Measurements from ENCODE around the gene SIRPG.

The SIRPG gene

GRCh38 chr20:1633535-1633934, 24.0 kb downstream of the SIRPG start:
- no peak overlapping the region for H3K27ac ChIP-seq (ENCODE audit: low read length)
- H3K27me3 ChIP-seq (ENCODE audit: low read depth, low read length): no peaks in the 10 kb centered on the region
- no peaks in the 10 kb centered on the region for H3K4me1 ChIP-seq (ENCODE audit: control insufficient read depth in 1 of 2, insufficient read depth in 2 of 2, low read length in 2 of 2)
- H3K36me3 ChIP-seq (ENCODE audit: control insufficient read depth in 1 of 2, insufficient read depth in 2 of 2, low read length in 2 of 2): no peaks in the 10 kb centered on the region
- H3K4me3 ChIP-seq (ENCODE audit: low read depth in 1 of 2, low read length in 2 of 2): no peak overlapping the region
- H3K9me3 ChIP-seq (ENCODE audit: control insufficient read depth in 1 of 2, low read length in 2 of 2): no peaks in the 10 kb centered on the region

- H3K27ac ChIP-seq (ENCODE audit: low read length): no peak overlapping the region
- H3K4me1 ChIP-seq (ENCODE audit: control insufficient read depth in 1 of 2, insufficient read depth in 2 of 2, low read length in 2 of 2): no peaks in the 10 kb centered on the region
- H3K4me3 ChIP-seq (ENCODE audit: low read depth in 1 of 2, low read length in 2 of 2): no peak overlapping the region
- H3K27me3 ChIP-seq (ENCODE audit: low read depth, low read length): no peaks in the 10 kb centered on the region
- H3K9me3 ChIP-seq (ENCODE audit: control insufficient read depth in 1 of 2, low read length in 2 of 2): no peaks in the 10 kb centered on the region
- no peaks in the 10 kb centered on the region for H3K36me3 ChIP-seq (ENCODE audit: control insufficient read depth in 1 of 2, insufficient read depth in 2 of 2, low read length in 2 of 2)
These were observed 25.4 kb downstream of the SIRPG start for GRCh38 chr20:1632178-1632577.

GRCh38 chr20:1631309-1632151, 26.0 kb downstream of the SIRPG start:
- no peak overlapping the region for H3K4me3 ChIP-seq (ENCODE audit: low read depth in 1 of 2, low read length in 2 of 2)
- H3K4me1 ChIP-seq (ENCODE audit: control insufficient read depth in 1 of 2, insufficient read depth in 2 of 2, low read length in 2 of 2): no peaks in the 10 kb centered on the region
- no peaks in the 10 kb centered on the region for H3K36me3 ChIP-seq (ENCODE audit: control insufficient read depth in 1 of 2, insufficient read depth in 2 of 2, low read length in 2 of 2)
- no peak overlapping the region for H3K27ac ChIP-seq (ENCODE audit: low read length)
- no peaks in the 10 kb centered on the region for H3K27me3 ChIP-seq (ENCODE audit: low read depth, low read length)
- H3K9me3 ChIP-seq (ENCODE audit: control insufficient read depth in 1 of 2, low read length in 2 of 2): no peaks in the 10 kb centered on the region

GRCh38 chr20:1630186-1630585, 27.4 kb downstream of the SIRPG start:
- H3K36me3 ChIP-seq (ENCODE audit: control insufficient read depth in 1 of 2, insufficient read depth in 2 of 2, low read length in 2 of 2): no peaks in the 10 kb centered on the region
- no peak overlapping the region for H3K27ac ChIP-seq (ENCODE audit: low read length)
- H3K27me3 ChIP-seq (ENCODE audit: low read depth, low read length): no peaks in the 10 kb centered on the region
- H3K4me3 ChIP-seq (ENCODE audit: low read depth in 1 of 2, low read length in 2 of 2): no peak overlapping the region
- no peaks in the 10 kb centered on the region for H3K9me3 ChIP-seq (ENCODE audit: control insufficient read depth in 1 of 2, low read length in 2 of 2)
- H3K4me1 ChIP-seq (ENCODE audit: control insufficient read depth in 1 of 2, insufficient read depth in 2 of 2, low read length in 2 of 2): no peaks in the 10 kb centered on the region

GRCh38 chr20:1629321-1629720, 28.3 kb downstream of the SIRPG start:
- H3K36me3 ChIP-seq (ENCODE audit: control insufficient read depth in 1 of 2, insufficient read depth in 2 of 2, low read length in 2 of 2): no peaks in the 10 kb centered on the region
- no peak overlapping the region for H3K27ac ChIP-seq (ENCODE audit: low read length)
- H3K27me3 ChIP-seq (ENCODE audit: low read depth, low read length): no peaks in the 10 kb centered on the region
- no peaks in the 10 kb centered on the region for H3K4me1 ChIP-seq (ENCODE audit: control insufficient read depth in 1 of 2, insufficient read depth in 2 of 2, low read length in 2 of 2)
- H3K4me3 ChIP-seq (ENCODE audit: low read depth in 1 of 2, low read length in 2 of 2): no peak overlapping the region
- no peaks in the 10 kb centered on the region for H3K9me3 ChIP-seq (ENCODE audit: control insufficient read depth in 1 of 2, low read length in 2 of 2)

- H3K36me3 ChIP-seq (ENCODE audit: control insufficient read depth in 1 of 2, insufficient read depth in 2 of 2, low read length in 2 of 2): no peaks in the 10 kb centered on the region
- no peaks in the 10 kb centered on the region for H3K9me3 ChIP-seq (ENCODE audit: control insufficient read depth in 1 of 2, low read length in 2 of 2)
- H3K4me3 ChIP-seq (ENCODE audit: low read depth in 1 of 2, low read length in 2 of 2): no peak overlapping the region
- no peaks in the 10 kb centered on the region for H3K27me3 ChIP-seq (ENCODE audit: low read depth, low read length)
- H3K4me1 ChIP-seq (ENCODE audit: control insufficient read depth in 1 of 2, insufficient read depth in 2 of 2, low read length in 2 of 2): no peaks in the 10 kb centered on the region
- no peak overlapping the region for H3K27ac ChIP-seq (ENCODE audit: low read length)
These were observed 29.0 kb downstream of the SIRPG start for GRCh38 chr20:1628621-1629020.

GRCh38 chr20:1627200-1627550, 30.4 kb downstream of the SIRPG start:
- H3K27ac ChIP-seq (ENCODE audit: low read length): no peak overlapping the region
- no peaks in the 10 kb centered on the region for H3K36me3 ChIP-seq (ENCODE audit: control insufficient read depth in 1 of 2, insufficient read depth in 2 of 2, low read length in 2 of 2)
- no peak overlapping the region for H3K4me3 ChIP-seq (ENCODE audit: low read depth in 1 of 2, low read length in 2 of 2)
- no peaks in the 10 kb centered on the region for H3K9me3 ChIP-seq (ENCODE audit: control insufficient read depth in 1 of 2, low read length in 2 of 2)
- H3K27me3 ChIP-seq (ENCODE audit: low read depth, low read length): no peaks in the 10 kb centered on the region
- H3K4me1 ChIP-seq (ENCODE audit: control insufficient read depth in 1 of 2, insufficient read depth in 2 of 2, low read length in 2 of 2): no peaks in the 10 kb centered on the region

- no peaks in the 10 kb centered on the region for H3K36me3 ChIP-seq (ENCODE audit: control insufficient read depth in 1 of 2, insufficient read depth in 2 of 2, low read length in 2 of 2)
- H3K4me3 ChIP-seq (ENCODE audit: low read depth in 1 of 2, low read length in 2 of 2): no peak overlapping the region
- no peak overlapping the region for H3K27ac ChIP-seq (ENCODE audit: low read length)
- H3K9me3 ChIP-seq (ENCODE audit: control insufficient read depth in 1 of 2, low read length in 2 of 2): no peaks in the 10 kb centered on the region
- H3K27me3 ChIP-seq (ENCODE audit: low read depth, low read length): no peaks in the 10 kb centered on the region
- no peaks in the 10 kb centered on the region for H3K4me1 ChIP-seq (ENCODE audit: control insufficient read depth in 1 of 2, insufficient read depth in 2 of 2, low read length in 2 of 2)
These were observed 30.9 kb downstream of the SIRPG start for GRCh38 chr20:1626528-1627199.

GRCh38 chr20:1625083-1625690, 32.4 kb downstream of the SIRPG start:
- H3K27me3 ChIP-seq (ENCODE audit: low read depth, low read length): no peaks in the 10 kb centered on the region
- no peaks in the 10 kb centered on the region for H3K36me3 ChIP-seq (ENCODE audit: control insufficient read depth in 1 of 2, insufficient read depth in 2 of 2, low read length in 2 of 2)
- H3K27ac ChIP-seq (ENCODE audit: low read length): no peak overlapping the region
- H3K9me3 ChIP-seq (ENCODE audit: control insufficient read depth in 1 of 2, low read length in 2 of 2): no peaks in the 10 kb centered on the region
- H3K4me3 ChIP-seq (ENCODE audit: low read depth in 1 of 2, low read length in 2 of 2): no peak overlapping the region
- peaks cover 0 to 4% of the 10 kb centered on the region in 2 donors for H3K4me1 ChIP-seq (ENCODE audit: control insufficient read depth in 1 of 2, insufficient read depth in 2 of 2, low read length in 2 of 2)

- Histone ChIP-seq H3K36me3 (ENCODE audit: control insufficient read depth in 1 of 2, insufficient read depth in 2 of 2, low read length in 2 of 2) (no peaks in the 10 kb centered on the region), H3K4me1 (ENCODE audit: control insufficient read depth in 1 of 2, insufficient read depth in 2 of 2, low read length in 2 of 2) (peaks cover 0 to 4% of the 10 kb centered on the region in 2 donors), H3K27me3 (ENCODE audit: low read depth, low read length) (no peaks in the 10 kb centered on the region), H3K9me3 (ENCODE audit: control insufficient read depth in 1 of 2, low read length in 2 of 2) (peaks cover 1 to 8% of the 10 kb centered on the region in 2 donors), H3K27ac (ENCODE audit: low read length) (no peak overlapping the region), H3K4me3 (ENCODE audit: low read depth in 1 of 2, low read length in 2 of 2) (no peak overlapping the region)
These were observed 33.9 kb downstream of the SIRPG start for GRCh38 chr20:1623501-1624205.

GRCh38 chr20:1622450-1622849, 35.1 kb downstream of the SIRPG start:
- H3K9me3 ChIP-seq (ENCODE audit: control insufficient read depth in 1 of 2, low read length in 2 of 2): peaks cover 5 to 9% of the 10 kb centered on the region in 2 donors
- H3K27me3 ChIP-seq (ENCODE audit: low read depth, low read length): no peaks in the 10 kb centered on the region
- H3K27ac ChIP-seq (ENCODE audit: low read length): no peak overlapping the region
- no peaks in the 10 kb centered on the region for H3K36me3 ChIP-seq (ENCODE audit: control insufficient read depth in 1 of 2, insufficient read depth in 2 of 2, low read length in 2 of 2)
- H3K4me1 ChIP-seq (ENCODE audit: control insufficient read depth in 1 of 2, insufficient read depth in 2 of 2, low read length in 2 of 2): peaks cover 0 to 4% of the 10 kb centered on the region in 2 donors
- no peak overlapping the region for H3K4me3 ChIP-seq (ENCODE audit: low read depth in 1 of 2, low read length in 2 of 2)

Measured in muscle layer of duodenum (tissue), 2 donors.